SK-N-SH (cell line): Measurements from ENCODE around the gene MOB2. TPM values are rescaled to one million over a fixed set of nuclear protein-coding genes. Genes with fewer than 3 reads are reported as not detected.

Source experiments
- CTCF ChIA-PET: fragments of 300-600, 350-600 bp; formaldehyde crosslinking; extraction: SDS; loops from one replicate; lab custom pipeline; 2021; lab: Yijun Ruan, JAX
- POLR2A ChIA-PET: fragments of 350-600 bp; sonication (Branson Sonifier 250); formaldehyde crosslinking; extraction: SDS; loops from one replicate; lab custom pipeline; 2020; ENCODE audit warnings: antibody characterized with exemption, inconsistent platforms; lab: Yijun Ruan, JAX
- DNase-seq: peaks from one replicate; pipeline ENCODE4 v3.0.0; 2012
- H2AFZ ChIP-seq: fragments of 200-600 bp; sonication (generic); 2 replicates; pipeline ENCODE4 v1.8.1; 2016; ENCODE audit warnings: antibody characterized with exemption, mild to moderate bottlenecking, low read depth
- H3F3A ChIP-seq: fragments of 200-600 bp; sonication (generic); replicated peaks from 2 replicates; pipeline ENCODE3; 2016; ENCODE audit warnings: antibody characterized with exemption, mild to moderate bottlenecking; ENCODE audit not compliant: insufficient read depth
- H3K27ac ChIP-seq, 2 experiments: fragments of 200-500 bp in 1 of 2; fragments of 200-600 bp in 1 of 2; sonication (Bioruptor generic) in 1 of 2; sonication (generic), shearing (Covaris generic) in 1 of 2; 2 replicates each; pipeline versions ENCODE4 v1.5.1 to v1.6.1; 2014 to 2016; ENCODE audit warnings: low read depth in 2 of 2, inconsistent platforms in 1 of 2, low read length in 1 of 2, mild to moderate bottlenecking in 1 of 2, mixed read lengths in 1 of 2
- H3K27me3 ChIP-seq: fragments of 200-600 bp; sonication (generic), shearing (Covaris generic); 2 replicates; pipeline ENCODE4 v1.6.1; 2016; ENCODE audit warnings: mixed run types; ENCODE audit not compliant: insufficient read depth
- H3K36me3 ChIP-seq, 2 experiments: fragments of 200-500 bp in 1 of 2; fragments of 200-600 bp in 1 of 2; sonication (Bioruptor generic) in 1 of 2; sonication (generic) in 1 of 2; replicated peaks in 1 of 2; 2 replicates each; pipeline versions ENCODE3 to v1.5.1; 2014 to 2016; ENCODE audit warnings: low read length in 1 of 2, mild to moderate bottlenecking in 1 of 2; ENCODE audit not compliant: insufficient read depth in 2 of 2, control insufficient read depth in 1 of 2
- H3K4me1 ChIP-seq, 2 experiments: fragments of 200-500 bp in 1 of 2; fragments of 200-600 bp in 1 of 2; sonication (Bioruptor generic) in 1 of 2; sonication (generic), shearing (Covaris generic) in 1 of 2; 2 replicates each; pipeline versions ENCODE4 v1.5.1 to v1.6.1; 2014 to 2016; ENCODE audit warnings: low read depth in 1 of 2, low read length in 1 of 2, mixed run types in 1 of 2; ENCODE audit not compliant: insufficient read depth in 2 of 2, control insufficient read depth in 1 of 2
- H3K4me2 ChIP-seq: fragments of 200-600 bp; sonication (generic), shearing (Covaris generic); 2 replicates; pipeline ENCODE4 v1.6.1; 2017; ENCODE audit warnings: mixed run types
- H3K4me3 ChIP-seq, 2 experiments: fragments of 200-500 bp in 1 of 2; fragments of 200-600 bp in 1 of 2; sonication (Bioruptor generic) in 1 of 2; sonication (generic), shearing (Covaris generic) in 1 of 2; 2 replicates each; pipeline versions ENCODE4 v1.5.1 to v1.8.1; 2014 to 2016; ENCODE audit warnings: low read depth in 2 of 2, inconsistent platforms in 1 of 2, low read length in 1 of 2, mild to moderate bottlenecking in 1 of 2, mixed read lengths in 1 of 2, moderate library complexity in 1 of 2
- H3K79me2 ChIP-seq: fragments of 200-600 bp; sonication (generic); 2 replicates; pipeline ENCODE4 v1.8.1; 2017; ENCODE audit warnings: mild to moderate bottlenecking; ENCODE audit not compliant: insufficient read depth
- H3K9ac ChIP-seq: fragments of 200-600 bp; sonication (generic); 2 replicates; pipeline ENCODE4 v1.6.1; 2017; ENCODE audit warnings: mixed run types
- H3K9me2 ChIP-seq: fragments of 200-600 bp; sonication (generic); 2 replicates; pipeline ENCODE4 v1.6.1; 2017; ENCODE audit warnings: mixed run types
- H3K9me3 ChIP-seq: fragments of 200-600 bp; sonication (generic); 2 replicates; pipeline ENCODE4 v1.6.1; 2017; ENCODE audit warnings: mixed run types, mild to moderate bottlenecking, moderate library complexity
- H4K20me1 ChIP-seq: fragments of 200-600 bp; sonication (generic); 2 replicates; pipeline ENCODE4 v1.6.1; 2017; ENCODE audit warnings: mild to moderate bottlenecking, mixed run types; ENCODE audit not compliant: insufficient read depth
- CHD2 ChIP-seq: fragments of 150-350 bp; IDR thresholded peaks from 2 replicates; pipeline ENCODE4 v1.6.1; 2018; ENCODE audit warnings: low read length; ENCODE audit not compliant: partially characterized antibody
- ELF1 ChIP-seq: IDR thresholded peaks from 2 replicates; pipeline ENCODE4 v1.4.0; 2012
- EZH2phosphoT487 ChIP-seq: fragments of 200-600 bp; sonication (generic); IDR thresholded peaks from 2 replicates; pipeline ENCODE4 v1.6.1; 2017; ENCODE audit warnings: low read depth, mixed run types, mild to moderate bottlenecking, antibody characterized with exemption, moderate library complexity, borderline replicate concordance
- FOSL2 ChIP-seq: IDR thresholded peaks from 2 replicates; pipeline ENCODE4 v1.4.0; 2012; ENCODE audit warnings: low read depth, mild to moderate bottlenecking, moderate library complexity, borderline replicate concordance
- FOXJ3 ChIP-seq: sonication (generic); formaldehyde crosslinking; IDR thresholded peaks from 2 replicates; pipeline ENCODE4 v1.5.1; 2020; ENCODE audit warnings: mild to moderate bottlenecking, missing genetic modification reagents
- GATA2 ChIP-seq: sonication (generic); formaldehyde crosslinking; IDR thresholded peaks from 2 replicates; pipeline ENCODE4 v1.5.0; 2020; ENCODE audit warnings: mild to moderate bottlenecking, missing genetic modification reagents
- IRF3 ChIP-seq: fragments of 150-350 bp; IDR thresholded peaks from 2 replicates; pipeline ENCODE4 v1.6.1; 2016; ENCODE audit warnings: mild to moderate bottlenecking, low read depth, low read length
- MEF2A ChIP-seq: IDR thresholded peaks from 2 replicates; pipeline ENCODE4 v1.4.0; 2012; ENCODE audit warnings: low read depth, borderline replicate concordance
- NFIC ChIP-seq: IDR thresholded peaks from 2 replicates; pipeline ENCODE4 v1.4.0; 2012; ENCODE audit warnings: borderline replicate concordance
- RXRA ChIP-seq: IDR thresholded peaks from 2 replicates; pipeline ENCODE4 v1.4.0; 2012; ENCODE audit warnings: low read depth, mild to moderate bottlenecking, borderline replicate concordance
- TAF1 ChIP-seq: IDR thresholded peaks from 2 replicates; pipeline ENCODE4 v1.6.1; 2012; ENCODE audit warnings: low read depth, mild to moderate bottlenecking, low read length, moderate library complexity, borderline replicate concordance
- TEAD4 ChIP-seq: IDR thresholded peaks from 2 replicates; pipeline ENCODE4 v1.4.0; 2012; ENCODE audit warnings: mild to moderate bottlenecking, borderline replicate concordance; ENCODE audit not compliant: insufficient read depth
- YY1 ChIP-seq: IDR thresholded peaks from 2 replicates; pipeline ENCODE4 v1.4.0; 2012; ENCODE audit warnings: low read depth, mild to moderate bottlenecking
- ZBTB33 ChIP-seq: IDR thresholded peaks from 2 replicates; pipeline ENCODE4 v1.4.0; 2012; ENCODE audit warnings: low read depth, borderline replicate concordance
- WGBS: methylation state at CpG from one replicate; pipeline ENCODE4 v1.1.6; 2017; ENCODE audit warnings: low lambda C conversion rate; 5-methylcytosine and 5-hydroxymethylcytosine counted together
- polyA plus RNA-seq, 3 experiments: library from polyadenylated mRNA; depleted of rRNA; stranded (reverse); fragments of >200 nt; gene quantifications; 2 replicates each; pipeline ENCODE4 v1.2.3, GENCODE V29; 2012
- TF ChIP-seq, protein P1 (sequence below): IDR thresholded peaks from 2 replicates; pipeline ENCODE4 v1.6.1; 2012; ENCODE audit warnings: mild to moderate bottlenecking, low read depth, low read length, moderate library complexity
- TF ChIP-seq, protein P2 (sequence below): fragments of 150-350 bp; IDR thresholded peaks from 2 replicates; pipeline ENCODE4 v1.6.1; 2017; ENCODE audit warnings: antibody characterized with exemption, low read length, low read depth, borderline replicate concordance
- TF ChIP-seq, protein P3 (sequence below): IDR thresholded peaks from 2 replicates; pipeline ENCODE4 v1.4.0; 2012; ENCODE audit warnings: low read depth

Gene MOB2
- polyA plus RNA-seq, 1 of the 3 experiments (the other 2 are of a cell fraction) = 45.8 TPM

DNA sequence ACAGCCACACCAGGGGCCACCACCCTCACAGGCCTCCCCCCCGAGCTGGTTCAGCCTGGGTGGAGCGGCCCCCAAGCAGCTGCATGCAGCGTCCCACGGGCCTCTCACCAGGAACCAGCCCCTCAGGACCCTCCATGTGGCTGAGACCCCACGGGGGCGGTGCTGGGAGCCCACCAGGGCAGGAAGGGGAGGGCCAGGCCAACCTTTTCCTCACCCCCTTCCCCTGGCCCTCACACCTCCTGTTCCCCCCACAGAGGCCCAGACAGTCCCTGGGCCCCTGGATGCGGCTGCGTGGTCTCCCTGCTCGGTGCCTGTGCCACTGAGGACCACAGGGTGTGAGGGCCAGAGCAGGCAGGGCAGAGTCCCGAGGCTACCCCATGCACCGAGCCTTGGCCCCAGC, 46.5 kb downstream of the MOB2 start:
- CTCF ChIA-PET = no interaction called here
- Histone ChIP-seq H3F3A (no peaks in the 10 kb centered on the region), H3K79me2 (no peaks in the 10 kb centered on the region), H3K9ac (no peak overlapping the region), H3K36me3 (no peaks in the 10 kb centered on the region), H3K9me2 (no peaks in the 10 kb centered on the region)
- TF ChIP-seq GATA2 (CRISPR knock-in tag) (no peak), NFIC (no peak), TAF1 (no peak), YY1 (no peak), RXRA (no peak), ELF1 (no peak), FOSL2 (no peak), ZBTB33 (no peak), EZH2phosphoT487 (no peak), FOXJ3 (no peak), CHD2 (no peak), IRF3 (no peak), TEAD4 (no peak), MEF2A (no peak)
- TF ChIP-seq, protein P1, sequence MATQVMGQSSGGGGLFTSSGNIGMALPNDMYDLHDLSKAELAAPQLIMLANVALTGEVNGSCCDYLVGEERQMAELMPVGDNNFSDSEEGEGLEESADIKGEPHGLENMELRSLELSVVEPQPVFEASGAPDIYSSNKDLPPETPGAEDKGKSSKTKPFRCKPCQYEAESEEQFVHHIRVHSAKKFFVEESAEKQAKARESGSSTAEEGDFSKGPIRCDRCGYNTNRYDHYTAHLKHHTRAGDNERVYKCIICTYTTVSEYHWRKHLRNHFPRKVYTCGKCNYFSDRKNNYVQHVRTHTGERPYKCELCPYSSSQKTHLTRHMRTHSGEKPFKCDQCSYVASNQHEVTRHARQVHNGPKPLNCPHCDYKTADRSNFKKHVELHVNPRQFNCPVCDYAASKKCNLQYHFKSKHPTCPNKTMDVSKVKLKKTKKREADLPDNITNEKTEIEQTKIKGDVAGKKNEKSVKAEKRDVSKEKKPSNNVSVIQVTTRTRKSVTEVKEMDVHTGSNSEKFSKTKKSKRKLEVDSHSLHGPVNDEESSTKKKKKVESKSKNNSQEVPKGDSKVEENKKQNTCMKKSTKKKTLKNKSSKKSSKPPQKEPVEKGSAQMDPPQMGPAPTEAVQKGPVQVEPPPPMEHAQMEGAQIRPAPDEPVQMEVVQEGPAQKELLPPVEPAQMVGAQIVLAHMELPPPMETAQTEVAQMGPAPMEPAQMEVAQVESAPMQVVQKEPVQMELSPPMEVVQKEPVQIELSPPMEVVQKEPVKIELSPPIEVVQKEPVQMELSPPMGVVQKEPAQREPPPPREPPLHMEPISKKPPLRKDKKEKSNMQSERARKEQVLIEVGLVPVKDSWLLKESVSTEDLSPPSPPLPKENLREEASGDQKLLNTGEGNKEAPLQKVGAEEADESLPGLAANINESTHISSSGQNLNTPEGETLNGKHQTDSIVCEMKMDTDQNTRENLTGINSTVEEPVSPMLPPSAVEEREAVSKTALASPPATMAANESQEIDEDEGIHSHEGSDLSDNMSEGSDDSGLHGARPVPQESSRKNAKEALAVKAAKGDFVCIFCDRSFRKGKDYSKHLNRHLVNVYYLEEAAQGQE = no peak
- TF ChIP-seq, protein P2, sequence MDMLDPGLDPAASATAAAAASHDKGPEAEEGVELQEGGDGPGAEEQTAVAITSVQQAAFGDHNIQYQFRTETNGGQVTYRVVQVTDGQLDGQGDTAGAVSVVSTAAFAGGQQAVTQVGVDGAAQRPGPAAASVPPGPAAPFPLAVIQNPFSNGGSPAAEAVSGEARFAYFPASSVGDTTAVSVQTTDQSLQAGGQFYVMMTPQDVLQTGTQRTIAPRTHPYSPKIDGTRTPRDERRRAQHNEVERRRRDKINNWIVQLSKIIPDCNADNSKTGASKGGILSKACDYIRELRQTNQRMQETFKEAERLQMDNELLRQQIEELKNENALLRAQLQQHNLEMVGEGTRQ = no peak
- TF ChIP-seq, protein P3, sequence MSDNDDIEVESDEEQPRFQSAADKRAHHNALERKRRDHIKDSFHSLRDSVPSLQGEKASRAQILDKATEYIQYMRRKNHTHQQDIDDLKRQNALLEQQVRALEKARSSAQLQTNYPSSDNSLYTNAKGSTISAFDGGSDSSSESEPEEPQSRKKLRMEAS = no peak
- TF ChIP-seq, all 33 proteins: peak for 0
- DNase-seq = no peak
- Histone ChIP-seq H3K27me3 (no peaks in the 10 kb centered on the region), H3K4me2 (no peak overlapping the region), H3K9me3 (no peaks in the 10 kb centered on the region), H2AFZ (no peak overlapping the region), H4K20me1 (no peaks in the 10 kb centered on the region), H3K4me3 (no peak overlapping the region), H3K4me1 (peaks cover 0 to 30% of the 10 kb centered on the region in 2 experiments; a peak in 1 of 4 replicates), H3K27ac (no peak overlapping the region)
- 37% methylated on average over 4 of the region's 11 CpGs for WGBS
- POLR2A ChIA-PET = no interaction called here
